SKM-1 (cell line): ENCODE data around the gene SMARCA4.

Experiments
- DNase-seq: peaks from one replicate; lab custom pipeline; 2025; ENCODE audit not compliant: unreplicated experiment; lab: John Stamatoyannopoulos, UW

The SMARCA4 gene

GRCh38 chr19:11028146-11028545 is 67.3 kb downstream of the SMARCA4 start:
- DNase-seq, result no peak

GRCh38 chr19:11031421-11032070 is 70.7 kb downstream of the SMARCA4 start:
- DNase-seq, result no peak

GRCh38 chr19:11033251-11033650 is 72.4 kb downstream of the SMARCA4 start:
- DNase-seq, result no peak

GRCh38 chr19:11033763-11034162 is 72.9 kb downstream of the SMARCA4 start:
- no peak for DNase-seq

- DNase-seq, result no peak
These were observed 73.8 kb downstream of the SMARCA4 start for GRCh38 chr19:11034449-11035213.

- DNase-seq, result peak; percentile 44
These were observed 74.9 kb downstream of the SMARCA4 start for GRCh38 chr19:11035441-11036377.

GRCh38 chr19:11038511-11038910 is 77.7 kb downstream of the SMARCA4 start:
- DNase-seq, result no peak

GRCh38 chr19:11041194-11041593 is 80.4 kb downstream of the SMARCA4 start:
- DNase-seq, result no peak

- no peak for DNase-seq
These were observed 81.3 kb downstream of the SMARCA4 start for GRCh38 chr19:11041966-11042627.

- no peak for DNase-seq
These were observed 83.6 kb downstream of the SMARCA4 start for GRCh38 chr19:11044431-11044830.

- no peak for DNase-seq
These were observed 84.7 kb downstream of the SMARCA4 start for GRCh38 chr19:11045536-11045935.

GRCh38 chr19:11046605-11047354 is 86.0 kb downstream of the SMARCA4 start:
- no peak for DNase-seq

- no peak for DNase-seq
These were observed 87.0 kb downstream of the SMARCA4 start for GRCh38 chr19:11047866-11048265.

- DNase-seq, result no peak
These were observed 89.7 kb downstream of the SMARCA4 start for GRCh38 chr19:11050323-11051114.

GRCh38 chr19:11053817-11054195 is 93.0 kb downstream of the SMARCA4 start:
- DNase-seq, result no peak

- DNase-seq, result no peak
These were observed 93.4 kb downstream of the SMARCA4 start for GRCh38 chr19:11054200-11054599.

- no peak for DNase-seq
These were observed 93.8 kb downstream of the SMARCA4 start for GRCh38 chr19:11054628-11055027.

GRCh38 chr19:11058246-11059030 is 97.6 kb downstream of the SMARCA4 start:
- DNase-seq, result no peak
